Peyer's patch (tissue), 4 donors: ENCODE data around the gene PKD2L2. TPM values are rescaled to one million over a fixed set of nuclear protein-coding genes. Genes with fewer than 3 reads are reported as not detected.
"Not testable (repeated sequence)": the region's sequence is repeated elsewhere in the genome, so short reads cannot be mapped to it uniquely, and the experiment has no call there.

Experiments used
- DNase-seq, 3 donors: peaks; one replicate each; pipeline ENCODE4 v3.0.0-alpha.2; 2017 to 2019
- H3K27ac ChIP-seq, 4 donors: fragments of 200-600 bp; sonication (generic); one replicate each; pipeline ENCODE4 v1.5.1; 2016 to 2019
- H3K27me3 ChIP-seq, 2 donors: fragments of 200-600 bp; sonication (generic); one replicate each; pipeline ENCODE4 v1.5.1; 2019
- H3K36me3 ChIP-seq, 3 donors: fragments of 200-600 bp; sonication (generic); one replicate each; pipeline ENCODE4 v1.5.1; 2016 to 2019
- H3K4me1 ChIP-seq, 4 donors: fragments of 200-600 bp; sonication (generic); one replicate each; pipeline ENCODE4 v1.5.1; 2016 to 2019
- H3K4me3 ChIP-seq, 4 donors: fragments of 200-600 bp; sonication (generic); 1 replicate in 3 of 4; 2 replicates in 1 of 4; pipeline ENCODE4 v1.5.1; 2016 to 2019; ENCODE audit warnings: mild to moderate bottlenecking in 1 of 4
- H3K9me3 ChIP-seq, 4 donors: fragments of 200-600 bp; sonication (generic); one replicate each; pipeline ENCODE4 v1.5.1; 2016 to 2019; ENCODE audit warnings: mild to moderate bottlenecking in 1 of 4
- CTCF ChIP-seq, 6 experiments: fragments of 450-650 bp in 4 of 6; fragments of 200-600 bp in 2 of 6; sonication (generic) in 1 of 6; IDR thresholded peaks; one replicate each; pipeline ENCODE4 v1.5.1; 2017 to 2019; ENCODE audit warnings: antibody characterized with exemption in 6 of 6, mild to moderate bottlenecking in 3 of 6, moderate library complexity in 1 of 6
- POLR2A ChIP-seq, 2 donors: fragments of 450-650 bp; IDR thresholded peaks; one replicate each; pipeline ENCODE4 v1.5.1; 2017; ENCODE audit warnings: antibody characterized with exemption in 2 of 2, mild to moderate bottlenecking in 2 of 2, moderate library complexity in 2 of 2
- total RNA-seq, 4 donors: library from RNA; depleted of rRNA; stranded (reverse); fragments of >200 nt; gene quantifications; one replicate each; pipeline ENCODE4 v1.1.0, GENCODE V29; 2016

The PKD2L2 gene
- total RNA-seq, 4 donors from 2014 or later: not detected

- Histone ChIP-seq H3K27ac (no peak overlapping the region), H3K36me3 (peaks cover 0 to 22% (median 0%) of the 10 kb centered on the region in 3 donors), H3K4me1 (peaks cover 0 to 4% (median 0%) of the 10 kb centered on the region in 4 donors), H3K27me3 (no peaks in the 10 kb centered on the region), H3K9me3 (no peaks in the 10 kb centered on the region), H3K4me3 (no peak overlapping the region)
- no peak for DNase-seq
- TF ChIP-seq POLR2A (IDR thresholded peaks at IDR 0.05): no peak
- no peak for TF ChIP-seq CTCF (IDR thresholded peaks at IDR 0.05)
These were observed 45.9 kb downstream of the PKD2L2 start for GRCh38 chr5:137935190-137935589.

GRCh38 chr5:137935694-137936093, 46.4 kb downstream of the PKD2L2 start:
- peaks cover 0 to 4% (median 0%) of the 10 kb centered on the region in 4 donors for H3K4me1 ChIP-seq
- DNase-seq: no peak

DNA sequence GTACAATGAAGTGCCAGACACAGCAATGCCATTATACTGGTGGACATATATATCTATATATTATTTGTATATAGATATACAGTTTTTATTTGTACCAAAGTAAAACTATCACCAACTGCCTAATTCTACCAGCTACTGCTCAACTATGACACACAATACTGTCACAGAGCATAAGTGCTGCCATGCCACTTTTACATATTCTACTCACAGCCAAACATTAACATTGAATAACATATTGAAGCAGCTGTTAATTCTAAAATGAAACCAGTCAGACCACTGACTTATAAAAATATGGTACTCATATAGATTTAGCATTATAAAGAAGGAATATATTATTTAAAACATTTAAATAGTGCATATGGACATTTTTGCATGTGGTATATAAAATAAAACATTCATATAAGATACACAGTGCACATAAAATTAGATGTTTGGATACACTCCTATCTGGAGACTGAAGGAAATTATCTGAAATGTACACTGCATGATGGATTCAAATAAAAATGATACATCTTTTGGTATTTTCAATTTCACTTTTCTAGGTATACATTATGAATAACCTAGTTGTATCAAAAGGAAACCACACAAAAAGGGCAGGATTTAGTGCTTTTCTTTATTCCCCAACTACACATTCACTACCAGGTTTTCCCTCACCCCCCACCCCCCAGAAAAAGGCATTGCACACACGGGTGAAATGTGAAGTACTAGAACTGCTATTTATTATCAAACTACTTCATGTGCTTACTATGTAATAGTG, 48.9 kb downstream of the PKD2L2 start:
- no peaks in the 10 kb centered on the region for H3K9me3 ChIP-seq
- H3K27me3 ChIP-seq: no peaks in the 10 kb centered on the region
- peaks cover 0 to 51% (median 3%) of the 10 kb centered on the region in 3 donors for H3K36me3 ChIP-seq
- DNase-seq: no peak
- no peak overlapping the region for H3K4me3 ChIP-seq
- H3K4me1 ChIP-seq: peaks cover 0 to 4% (median 0%) of the 10 kb centered on the region in 4 donors
- TF ChIP-seq POLR2A (IDR thresholded peaks at IDR 0.05) (no peak), CTCF (IDR thresholded peaks at IDR 0.05) (no peak)
- no peak overlapping the region for H3K27ac ChIP-seq

More at GRCh38 chr5:137935694-137936093, 46.4 kb downstream of the PKD2L2 start:
- Histone ChIP-seq H3K27ac (no peak overlapping the region), H3K9me3 (no peaks in the 10 kb centered on the region), H3K27me3 (no peaks in the 10 kb centered on the region), H3K36me3 (peaks cover 0 to 26% (median 0%) of the 10 kb centered on the region in 3 donors), H3K4me3 (no peak overlapping the region)
- TF ChIP-seq CTCF (IDR thresholded peaks at IDR 0.05) (no peak), POLR2A (IDR thresholded peaks at IDR 0.05) (no peak)

- H3K4me1 ChIP-seq: no peaks in the 10 kb centered on the region
- H3K27me3 ChIP-seq: no peaks in the 10 kb centered on the region
- H3K36me3 ChIP-seq: peaks cover 0 to 57% (median 3%) of the 10 kb centered on the region in 3 donors
- TF ChIP-seq POLR2A (IDR thresholded peaks at IDR 0.05) (no peak), CTCF (IDR thresholded peaks at IDR 0.05) (no peak)
- no peak for DNase-seq
- no peak overlapping the region for H3K27ac ChIP-seq
- H3K9me3 ChIP-seq: no peaks in the 10 kb centered on the region
- H3K4me3 ChIP-seq: no peak overlapping the region
These were observed 49.5 kb downstream of the PKD2L2 start for GRCh38 chr5:137938751-137939143.

DNA sequence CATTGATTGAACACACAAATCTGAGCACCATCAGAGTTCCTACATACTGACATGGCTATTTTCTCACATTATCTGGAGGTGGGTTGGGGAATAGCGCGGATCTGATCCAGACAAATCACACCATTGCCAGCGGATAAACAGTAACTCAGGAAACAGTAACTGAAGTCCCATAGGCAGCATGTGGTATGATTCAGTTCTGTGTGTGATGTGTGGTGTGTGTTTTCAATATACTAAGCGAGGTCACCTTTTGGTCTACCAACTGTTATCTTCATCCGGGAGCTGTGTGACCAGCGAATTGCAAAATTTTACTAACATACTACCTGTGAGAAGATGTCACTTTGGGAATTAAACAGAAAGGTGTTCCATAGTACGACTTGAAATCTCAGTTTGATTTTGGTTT, 50.1 kb downstream of the PKD2L2 start:
- H3K27ac ChIP-seq: no peak overlapping the region
- no peak for TF ChIP-seq CTCF (IDR thresholded peaks at IDR 0.05)
- no peak for TF ChIP-seq POLR2A (IDR thresholded peaks at IDR 0.05)
- no peaks in the 10 kb centered on the region for H3K27me3 ChIP-seq
- H3K4me1 ChIP-seq: no peaks in the 10 kb centered on the region
- no peak overlapping the region for H3K4me3 ChIP-seq
- no peaks in the 10 kb centered on the region for H3K9me3 ChIP-seq
- DNase-seq: no peak
- peaks cover 0 to 62% (median 3%) of the 10 kb centered on the region in 3 donors for H3K36me3 ChIP-seq

- not testable (repeated sequence) for H3K27ac ChIP-seq, H3K27me3 ChIP-seq, DNase-seq, H3K4me1 ChIP-seq, H3K4me3 ChIP-seq, H3K9me3 ChIP-seq
- peaks cover 3 to 98% (median 3%) of the 10 kb centered on the region in 3 donors for H3K36me3 ChIP-seq
These were observed 55.0 kb downstream of the PKD2L2 start for GRCh38 chr5:137944280-137944679.
